ENCODE data around the gene NEK4.

GRCh38 chr3:52660046-52660445, 110.7 kb downstream of the NEK4 start:
- TF ChIP-seq EP300 (IDR thresholded peaks at IDR 0.05; ENCODE audit: borderline replicate concordance) (no peak), YY1 (IDR thresholded peaks at IDR 0.05; ENCODE audit: low read depth) (no peak), RAD21 (IDR thresholded peaks at IDR 0.05; ENCODE audit: low read depth) (no peak), TCF12 (IDR thresholded peaks at IDR 0.05; ENCODE audit: low read depth) (no peak), TAF1 (IDR thresholded peaks at IDR 0.05; ENCODE audit: low read depth) (no peak), NFIC (IDR thresholded peaks at IDR 0.05) (no peak), MAX (IDR thresholded peaks at IDR 0.05) (no peak), USF1 (IDR thresholded peaks at IDR 0.05) (no peak)

Data from Ishikawa (cell line).